Fibroblast of gingiva (primary cell): Measurements from ENCODE around the gene ADAP1.

Experiments used
- DNase-seq: peaks from one replicate; pipeline ENCODE4 v3.0.0-alpha.2; 2011; ENCODE audit warnings: low read depth

ADAP1 gene

GRCh38 chr7:922334-923107 lies 32.0 kb downstream of the ADAP1 start:
- DNase-seq = no peak

DNA sequence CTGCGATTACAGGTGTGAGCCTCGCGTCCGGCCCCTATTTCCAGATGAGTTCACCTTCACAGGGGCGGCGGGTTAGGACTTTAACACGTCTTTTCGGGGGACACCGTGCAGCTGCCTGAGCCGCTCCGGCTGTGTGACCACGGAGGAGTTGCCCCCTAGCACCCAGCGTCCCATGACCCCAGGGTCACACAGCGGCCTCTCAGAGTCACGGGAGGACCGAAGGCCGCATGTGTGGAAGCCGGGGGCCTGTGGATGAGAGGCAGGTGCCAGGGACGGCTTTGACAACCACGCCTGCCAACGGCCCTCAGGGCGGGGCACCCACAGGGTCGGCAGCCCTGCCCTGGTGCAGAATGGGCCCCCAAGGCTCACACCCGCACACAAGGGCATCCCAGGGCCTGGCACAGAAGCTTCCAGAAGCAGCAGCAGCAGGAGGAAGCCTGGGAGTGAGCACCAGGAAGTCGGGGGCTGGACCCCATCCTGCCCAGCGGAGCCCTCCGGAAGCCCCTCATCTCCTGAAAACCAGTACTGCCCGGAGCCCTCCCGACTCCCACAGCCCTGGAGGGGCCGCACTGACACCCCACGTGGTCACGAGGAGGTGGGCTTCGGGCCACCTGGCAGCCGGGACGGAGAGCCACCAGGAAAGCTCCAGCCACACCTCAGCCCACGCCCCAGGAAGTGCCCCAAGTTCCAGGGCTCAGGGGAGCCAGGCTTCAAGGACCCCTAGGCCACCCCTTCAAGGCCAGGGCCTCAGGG lies 32.7 kb downstream of the ADAP1 start:
- DNase-seq = no peak

DNA sequence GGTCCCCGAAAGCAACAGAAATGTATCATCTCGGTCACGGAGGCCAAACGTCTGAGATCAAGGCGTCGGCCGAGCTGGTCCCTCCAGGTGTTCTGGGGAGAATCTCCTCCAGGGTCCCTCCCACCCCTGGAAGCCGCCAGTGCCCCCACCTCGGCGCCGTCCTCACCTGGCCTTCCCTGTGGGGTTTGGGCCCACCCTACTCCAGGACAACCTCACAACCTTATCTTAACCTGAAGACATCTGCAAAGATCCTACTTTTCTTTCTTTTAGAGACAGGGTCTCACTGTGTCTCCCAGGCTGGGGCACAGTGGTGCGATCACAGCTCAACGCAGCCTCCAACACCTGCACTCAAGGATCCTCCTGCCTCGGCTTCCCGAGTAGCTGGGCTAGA lies 33.4 kb downstream of the ADAP1 start:
- no peak for DNase-seq

DNA sequence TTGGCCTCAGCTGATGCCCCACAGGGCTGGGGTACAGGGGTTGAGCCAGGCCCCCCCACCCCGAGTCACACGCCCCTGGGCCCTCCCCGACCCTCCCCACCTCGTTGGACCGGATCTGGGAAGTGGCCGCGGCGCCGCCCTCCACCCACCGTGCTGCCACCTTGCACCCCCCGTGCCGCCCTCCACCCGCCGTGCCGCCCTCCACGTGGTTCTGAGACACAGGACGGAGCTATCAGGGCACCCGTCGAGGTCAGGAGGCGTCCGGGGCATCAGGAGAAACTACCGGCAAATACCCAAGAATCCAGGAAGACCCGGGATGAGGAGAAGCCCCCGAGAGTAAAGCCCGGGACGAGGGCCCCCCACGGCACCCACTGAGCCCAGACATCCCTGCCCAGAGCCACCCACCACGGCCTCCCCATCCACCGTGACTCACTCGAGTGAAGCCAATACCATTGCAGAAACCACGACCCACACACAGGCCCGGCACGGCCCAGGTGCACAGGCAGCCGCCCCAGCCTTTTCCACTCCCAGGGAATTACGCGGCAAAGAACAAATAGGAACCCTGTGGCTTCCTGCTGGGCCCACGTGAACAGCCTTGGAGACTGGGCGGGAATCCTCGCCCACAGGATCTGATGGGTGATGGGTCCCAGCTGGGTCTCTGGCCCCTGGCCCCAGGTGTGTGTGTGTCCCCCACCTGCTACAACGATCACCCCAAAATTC lies 34.0 kb downstream of the ADAP1 start:
- no peak for DNase-seq

GRCh38 chr7:919924-920341 lies 34.5 kb downstream of the ADAP1 start:
- no peak for DNase-seq

- no peak for DNase-seq
Observed at GRCh38 chr7:919114-919442, 35.4 kb downstream of the ADAP1 start.

DNA sequence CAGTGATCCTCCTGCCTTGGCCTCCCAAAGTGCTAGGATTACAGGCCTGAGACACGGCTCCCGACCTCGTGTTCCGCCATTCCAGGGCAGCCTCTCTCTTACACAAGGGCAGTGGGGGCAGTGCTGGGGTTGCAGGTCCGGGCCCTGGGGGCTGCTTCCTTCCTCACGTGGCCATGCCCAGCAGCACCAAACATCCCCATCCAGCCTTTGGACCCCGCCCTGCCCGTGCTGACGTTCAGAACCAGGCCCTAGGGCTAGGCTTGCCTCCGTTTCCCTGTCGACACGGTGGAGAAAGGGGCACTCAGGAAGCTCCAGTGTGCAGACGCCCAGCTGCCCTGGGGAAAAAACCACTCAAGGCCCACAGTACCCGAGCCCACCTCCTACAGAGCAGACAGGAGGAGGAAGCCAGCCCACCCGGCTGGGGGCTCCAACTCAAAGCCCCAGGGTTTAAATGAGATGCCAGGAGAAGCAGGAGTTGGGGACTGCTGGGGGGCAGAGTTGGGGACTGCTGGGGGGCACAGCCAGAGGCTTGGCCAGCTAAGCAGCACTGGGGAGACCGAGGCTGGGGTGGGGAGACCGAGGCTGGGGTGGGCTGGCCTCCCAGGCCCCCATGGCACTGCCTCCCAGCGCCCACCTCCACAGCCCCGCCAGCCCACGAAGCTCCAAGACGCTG lies 35.9 kb downstream of the ADAP1 start:
- DNase-seq = no peak

DNA sequence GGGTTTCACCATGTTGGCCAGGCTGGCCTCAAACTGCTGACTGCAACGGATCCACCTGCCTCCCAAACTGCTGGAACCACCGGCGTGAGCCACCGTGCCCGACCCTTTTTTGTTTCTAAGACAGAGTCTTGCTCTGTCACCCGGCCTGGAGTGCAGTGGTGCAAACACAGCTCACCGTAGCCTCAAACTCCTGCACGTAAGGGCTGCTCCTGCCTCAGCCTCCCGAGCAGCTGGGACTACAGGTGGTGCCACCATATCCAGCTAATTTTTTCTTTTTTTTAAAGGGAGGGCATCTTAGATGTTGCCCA lies 36.4 kb downstream of the ADAP1 start:
- DNase-seq = no peak

GRCh38 chr7:917255-918117 lies 37.0 kb downstream of the ADAP1 start:
- DNase-seq = no peak

GRCh38 chr7:916291-916941 lies 38.1 kb downstream of the ADAP1 start:
- no peak for DNase-seq

- no peak for DNase-seq
Observed at GRCh38 chr7:915291-916218, 38.9 kb downstream of the ADAP1 start.

GRCh38 chr7:914521-915194 lies 39.8 kb downstream of the ADAP1 start:
- DNase-seq = no peak

DNA sequence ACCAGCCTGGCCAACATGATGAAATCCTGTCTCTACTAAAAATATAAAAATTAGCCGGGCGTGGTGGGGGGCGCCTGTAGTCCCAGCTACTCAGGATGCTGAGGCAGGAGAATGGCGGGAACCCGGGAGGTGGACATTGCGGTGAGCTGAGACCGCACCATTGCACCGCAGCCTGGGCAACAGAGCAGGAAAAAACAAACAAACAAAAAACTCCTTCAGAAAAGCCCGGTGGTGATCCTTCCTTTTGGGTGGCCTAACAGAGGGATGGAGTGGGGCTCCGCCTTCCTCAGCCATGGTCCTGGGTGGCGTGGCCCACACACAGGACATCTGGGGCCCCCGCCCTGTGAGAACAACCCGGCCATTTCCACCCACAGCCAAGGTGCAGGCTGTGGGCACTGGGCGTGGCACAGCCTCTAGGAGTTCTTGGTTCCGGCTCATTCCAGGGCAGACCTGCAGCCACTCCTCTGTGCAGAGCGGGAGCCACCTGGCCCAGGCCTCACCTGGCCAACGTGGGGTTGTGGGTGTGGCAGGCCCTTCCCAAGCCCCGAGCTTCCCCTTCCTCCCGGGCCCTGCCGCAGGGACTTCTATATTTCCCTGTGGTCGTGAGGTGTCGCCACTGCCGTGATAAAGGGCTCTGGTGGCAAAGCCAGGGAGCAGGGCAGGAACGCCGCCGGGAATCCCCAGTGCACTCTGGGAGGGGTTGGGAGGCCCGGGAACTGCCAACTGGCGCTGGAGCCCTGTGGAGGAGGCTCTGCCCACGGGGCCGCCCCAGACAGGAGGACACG lies 40.6 kb downstream of the ADAP1 start:
- DNase-seq = no peak

GRCh38 chr7:911791-912480 lies 42.5 kb downstream of the ADAP1 start:
- no peak for DNase-seq

- no peak for DNase-seq
Observed at GRCh38 chr7:910931-911431, 43.5 kb downstream of the ADAP1 start.

GRCh38 chr7:910441-910861 lies 44.0 kb downstream of the ADAP1 start:
- DNase-seq = no peak

- DNase-seq = peak; percentile 23
Observed at GRCh38 chr7:909358-910329, 44.8 kb downstream of the ADAP1 start.
